ENCODE measurements around the gene ZNF296.

Gene ZNF296

GRCh38 chr19:45056831-45057230, 19.4 kb downstream of the ZNF296 start:
- H3K4me3 ChIP-seq, result no peak overlapping the region
- no peak overlapping the region for H3K27ac ChIP-seq
- peaks cover 74 to 100% (median 93%) of the 10 kb centered on the region in 11 experiments for H4K20me1 ChIP-seq
- H3K4me1 ChIP-seq, result peaks cover 0 to 8% (median 6%) of the 10 kb centered on the region in 10 experiments; a peak in 16 of 20 replicates
- peaks cover 99 to 100% (median 100%) of the 10 kb centered on the region in 11 experiments for H3K36me3 ChIP-seq
- no peak for TF ChIP-seq Cebpa-rat (IDR thresholded peaks at IDR 0.05)
- H3K9me3 ChIP-seq (replicated peaks in 1 of 11), result no peaks in the 10 kb centered on the region
- no peaks in the 10 kb centered on the region for H3K27me3 ChIP-seq
- peak overlapping the region in 2 of 11 experiments; percentile 4 to 22; a peak in 2 of 22 replicates for H3K9ac ChIP-seq
- no peak overlapping the region for H3K4me2 ChIP-seq

DNA sequence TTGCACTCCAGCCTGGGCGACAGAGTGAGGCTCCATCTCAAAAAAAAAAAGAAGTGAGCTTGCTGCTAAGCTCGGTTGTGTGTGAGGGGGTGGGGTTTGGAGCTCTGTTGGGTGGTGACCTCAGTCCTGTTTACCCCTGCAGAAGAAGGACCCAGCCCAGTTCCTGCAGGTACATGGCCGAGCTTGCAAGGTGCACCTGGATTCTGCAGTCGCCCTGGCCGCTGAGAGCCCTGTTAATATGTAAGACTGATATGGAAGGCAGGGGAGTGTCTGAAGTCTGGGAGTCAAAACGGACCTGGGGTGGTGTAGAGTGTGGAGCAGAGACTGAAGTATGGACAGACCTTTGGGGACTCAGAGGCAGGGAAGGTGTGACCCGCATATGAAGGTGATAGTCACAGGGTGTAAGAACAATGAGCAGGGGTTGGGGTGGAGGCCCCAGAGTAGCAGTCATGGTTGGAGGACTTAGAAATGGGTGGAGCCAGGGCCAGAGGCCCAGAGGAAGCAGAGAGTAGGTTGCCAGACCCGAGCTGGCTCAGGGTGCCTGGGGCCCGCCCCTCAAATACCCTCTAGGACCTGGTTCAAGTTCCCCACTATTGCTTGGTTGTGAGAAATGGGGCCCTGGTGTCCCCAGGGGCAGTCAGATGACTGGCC, 24.2 kb downstream of the ZNF296 start:
- no peak overlapping the region for H3K4me3 ChIP-seq
- peak overlapping the region in 5 of 11 experiments; percentile 4 to 30 (median 17); a peak in 4 of 22 replicates for H3K4me2 ChIP-seq
- peaks cover 88 to 100% (median 99%) of the 10 kb centered on the region in 11 experiments for H4K20me1 ChIP-seq
- H3K4me1 ChIP-seq, result peaks cover 14 to 46% (median 27%) of the 10 kb centered on the region in 10 experiments
- H3K9me3 ChIP-seq (replicated peaks in 1 of 11), result no peaks in the 10 kb centered on the region
- peak overlapping the region in 7 of 11 experiments; percentile 4 to 54 (median 10); a peak in 5 of 22 replicates for H3K9ac ChIP-seq
- H3K27ac ChIP-seq, result peak overlapping the region in 2 of 11 experiments; percentile 7 to 18; a peak in 1 of 22 replicates
- peaks cover 77 to 87% (median 83%) of the 10 kb centered on the region in 11 experiments for H3K36me3 ChIP-seq
- no peaks in the 10 kb centered on the region for H3K27me3 ChIP-seq
- no peak for TF ChIP-seq Cebpa-rat (IDR thresholded peaks at IDR 0.05)

- Histone ChIP-seq H3K4me3 (no peak overlapping the region), H3K27ac (peak overlapping the region in 3 of 11 experiments; percentile 74 to 79 (median 77); a peak in 4 of 22 replicates), H4K20me1 (peaks cover 88 to 100% (median 99%) of the 10 kb centered on the region in 11 experiments), H3K9me3 (replicated peaks in 1 of 11) (no peaks in the 10 kb centered on the region), H3K36me3 (peaks cover 77 to 87% (median 83%) of the 10 kb centered on the region in 11 experiments), H3K9ac (peak overlapping the region in 5 of 11 experiments; percentile 3 to 33 (median 30); a peak in 2 of 22 replicates), H3K4me1 (peaks cover 33 to 66% (median 46%) of the 10 kb centered on the region in 10 experiments), H3K4me2 (no peak overlapping the region), H3K27me3 (no peaks in the 10 kb centered on the region)
- no peak for TF ChIP-seq Cebpa-rat (IDR thresholded peaks at IDR 0.05)
Measured at GRCh38 chr19:45050036-45050435, 26.2 kb downstream of the ZNF296 start.

DNA sequence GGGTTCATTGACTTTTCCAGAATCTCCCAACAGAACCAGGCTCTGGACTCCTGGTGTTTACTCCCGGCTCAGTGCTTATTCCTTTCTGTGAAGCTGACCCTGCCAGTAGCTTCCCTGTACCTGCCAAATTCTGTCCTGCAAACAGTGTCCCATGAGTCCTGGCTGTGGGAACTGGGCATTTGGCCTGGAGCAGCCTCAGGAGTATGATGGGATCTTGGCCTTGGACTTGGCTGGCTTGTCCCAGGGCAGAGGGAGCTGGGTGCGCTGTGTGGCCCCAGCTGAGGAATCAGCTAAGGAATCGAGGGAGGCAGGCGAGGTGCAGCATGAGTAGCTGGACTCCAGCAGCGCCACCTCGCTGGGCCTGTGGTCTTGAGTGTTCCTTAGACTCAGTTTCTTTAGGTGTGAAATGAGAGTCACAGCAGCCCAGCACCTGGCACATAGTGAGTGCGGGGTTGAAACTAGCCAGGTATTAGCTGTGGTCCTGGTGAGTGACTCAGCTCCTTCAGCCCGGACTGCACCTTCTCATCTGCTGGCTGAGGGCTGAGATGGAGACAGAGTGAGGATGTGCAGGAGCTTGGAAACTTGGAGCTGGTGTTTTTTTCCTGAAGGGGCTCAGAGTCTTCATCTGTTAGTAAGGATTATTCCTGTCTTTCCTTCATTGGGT, 27.1 kb downstream of the ZNF296 start:
- peaks cover 77 to 87% (median 83%) of the 10 kb centered on the region in 11 experiments for H3K36me3 ChIP-seq
- peaks cover 33 to 74% (median 47%) of the 10 kb centered on the region in 10 experiments for H3K4me1 ChIP-seq
- H3K4me2 ChIP-seq, result no peak overlapping the region
- H3K9ac ChIP-seq, result peak overlapping the region in 7 of 11 experiments; percentile 3 to 31 (median 24); a peak in 6 of 22 replicates
- H3K9me3 ChIP-seq (replicated peaks in 1 of 11), result no peaks in the 10 kb centered on the region
- no peak for TF ChIP-seq Cebpa-rat (IDR thresholded peaks at IDR 0.05)
- peaks cover 88 to 100% (median 99%) of the 10 kb centered on the region in 11 experiments for H4K20me1 ChIP-seq
- peak overlapping the region in 5 of 11 experiments; percentile 44 to 79 (median 74); a peak in 10 of 22 replicates for H3K27ac ChIP-seq
- H3K27me3 ChIP-seq, result no peaks in the 10 kb centered on the region
- H3K4me3 ChIP-seq, result no peak overlapping the region

DNA sequence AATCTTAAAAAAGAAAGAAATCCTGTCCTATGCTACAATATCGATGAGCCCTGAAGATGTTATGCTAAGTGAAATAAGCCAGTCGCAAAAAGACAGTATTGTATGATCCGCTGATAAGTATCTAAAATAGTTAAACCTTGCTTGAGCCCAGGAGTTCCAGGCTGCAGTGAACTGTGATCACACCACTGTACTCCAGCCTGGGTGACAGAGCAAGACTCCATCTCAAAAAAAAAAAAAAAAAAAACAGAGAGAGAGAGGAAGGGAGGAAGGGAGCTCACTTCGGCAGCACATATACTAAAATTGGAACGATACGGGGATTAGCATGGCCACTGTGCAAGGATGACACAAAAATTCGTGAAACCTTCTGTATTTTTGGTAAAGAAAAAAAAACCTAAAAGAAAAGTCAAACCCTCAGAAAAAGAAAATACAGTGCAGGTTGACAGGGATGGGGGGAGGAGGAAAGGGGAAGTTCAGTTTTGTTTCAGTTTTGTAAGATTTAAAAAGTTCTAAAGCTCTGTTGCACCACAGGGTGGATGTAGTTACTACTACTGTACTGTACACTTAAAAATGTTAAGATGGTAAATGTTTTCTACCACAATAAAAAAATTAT, 29.0 kb downstream of the ZNF296 start:
- peak overlapping the region in 10 of 11 experiments; percentile 56 to 79 (median 69); a peak in 21 of 22 replicates for H3K27ac ChIP-seq
- H3K4me1 ChIP-seq, result peaks cover 31 to 84% (median 46%) of the 10 kb centered on the region in 10 experiments
- H3K27me3 ChIP-seq, result no peaks in the 10 kb centered on the region
- H3K4me3 ChIP-seq, result peak overlapping the region in 5 of 10 experiments; percentile 14 to 42 (median 25); a peak in 7 of 20 replicates
- 0 out of 22 replicates have a peak, but pooled peaks of 1 of the 11 experiments have one; percentile 47 for TF ChIP-seq Cebpa-rat (IDR thresholded peaks at IDR 0.05)
- H3K9ac ChIP-seq, result peak overlapping the region; percentile 32 to 64 (median 59); a peak in 21 of 22 replicates
- no peaks in the 10 kb centered on the region for H3K9me3 ChIP-seq (replicated peaks in 1 of 11)
- H4K20me1 ChIP-seq, result peaks cover 86 to 100% (median 99%) of the 10 kb centered on the region in 11 experiments
- peak overlapping the region; percentile 52 to 89 (median 75) for H3K4me2 ChIP-seq
- peaks cover 77 to 87% (median 83%) of the 10 kb centered on the region in 11 experiments for H3K36me3 ChIP-seq

DNA sequence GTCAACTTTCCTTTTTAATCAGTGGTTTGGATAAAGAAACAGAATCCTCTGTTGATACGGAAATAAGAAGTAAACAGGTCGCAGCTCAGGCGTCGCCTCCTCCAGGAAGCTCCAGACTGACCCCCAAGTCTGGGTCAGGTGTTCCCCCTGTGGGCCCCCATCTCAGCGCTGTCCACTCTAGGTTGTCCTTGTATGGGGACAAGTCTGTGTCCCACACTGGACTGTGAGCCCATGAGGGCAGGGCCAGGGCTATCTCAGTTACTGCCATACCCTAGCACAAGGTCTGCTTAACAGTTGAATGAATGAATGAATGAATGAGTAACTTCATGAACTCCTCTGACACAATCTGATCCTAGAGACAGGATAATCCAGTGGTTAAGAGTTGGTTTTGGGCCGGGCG, 29.9 kb downstream of the ZNF296 start:
- Histone ChIP-seq H3K27me3 (no peaks in the 10 kb centered on the region), H3K9me3 (replicated peaks in 1 of 11) (no peaks in the 10 kb centered on the region), H4K20me1 (peaks cover 86 to 100% (median 99%) of the 10 kb centered on the region in 11 experiments), H3K4me2 (peak overlapping the region; percentile 52 to 89 (median 75)), H3K36me3 (peaks cover 78 to 87% (median 83%) of the 10 kb centered on the region in 11 experiments), H3K9ac (peak overlapping the region; percentile 32 to 64 (median 59); a peak in 21 of 22 replicates), H3K4me1 (peaks cover 22 to 84% (median 50%) of the 10 kb centered on the region in 10 experiments), H3K4me3 (no peak overlapping the region), H3K27ac (peak overlapping the region in 10 of 11 experiments; percentile 22 to 79 (median 69); a peak in 19 of 22 replicates)
- TF ChIP-seq Cebpa-rat (IDR thresholded peaks at IDR 0.05), result no peak

GRCh38 chr19:45045671-45046353, 30.5 kb downstream of the ZNF296 start:
- Histone ChIP-seq H3K9me3 (replicated peaks in 1 of 11) (no peaks in the 10 kb centered on the region), H4K20me1 (peaks cover 86 to 100% (median 99%) of the 10 kb centered on the region in 11 experiments), H3K4me2 (peak overlapping the region; percentile 52 to 89 (median 75); a peak in 20 of 22 replicates), H3K9ac (peak overlapping the region; percentile 32 to 64 (median 59); a peak in 19 of 22 replicates), H3K27ac (peak overlapping the region in 10 of 11 experiments; percentile 22 to 79 (median 69); a peak in 18 of 22 replicates), H3K27me3 (no peaks in the 10 kb centered on the region), H3K36me3 (peaks cover 78 to 87% (median 83%) of the 10 kb centered on the region in 11 experiments), H3K4me1 (peaks cover 24 to 84% (median 51%) of the 10 kb centered on the region in 10 experiments), H3K4me3 (no peak overlapping the region)
- no peak for TF ChIP-seq Cebpa-rat (IDR thresholded peaks at IDR 0.05)

DNA sequence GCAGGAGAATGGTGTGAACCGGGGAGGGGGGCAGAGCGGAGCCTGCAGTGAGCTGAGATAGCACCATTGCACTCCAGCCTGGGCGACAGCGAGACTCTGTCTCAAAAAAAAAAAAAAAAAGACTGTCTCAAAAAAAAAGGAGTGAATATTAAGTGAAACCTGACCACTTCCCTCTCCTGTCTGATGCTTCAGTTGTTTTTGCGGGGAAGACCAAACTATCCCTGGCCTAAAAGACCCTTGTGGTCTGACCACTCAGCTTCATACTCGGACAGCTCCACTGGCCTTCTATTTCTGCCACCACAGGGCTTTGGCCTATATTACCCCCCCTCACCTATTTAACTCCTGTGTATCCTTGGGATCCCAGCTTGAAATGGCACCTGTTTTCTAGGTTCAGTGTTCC, 35.2 kb downstream of the ZNF296 start:
- Histone ChIP-seq H3K4me2 (peak overlapping the region; percentile 83 to 100 (median 98); a peak in 20 of 22 replicates), H4K20me1 (peaks cover 66 to 71% (median 70%) of the 10 kb centered on the region in 11 experiments), H3K9ac (peak overlapping the region; percentile 90 to 99 (median 97); a peak in 16 of 22 replicates), H3K4me3 (peak overlapping the region in 6 of 10 experiments; percentile 81 to 98 (median 87); a peak in 7 of 20 replicates), H3K27me3 (no peaks in the 10 kb centered on the region), H3K4me1 (peaks cover 27 to 68% (median 45%) of the 10 kb centered on the region in 10 experiments), H3K27ac (peak overlapping the region in 5 of 11 experiments; percentile 0 to 99 (median 98); a peak in 8 of 22 replicates), H3K9me3 (replicated peaks in 1 of 11) (no peaks in the 10 kb centered on the region), H3K36me3 (peaks cover 62 to 85% (median 78%) of the 10 kb centered on the region in 11 experiments)
- no peak for TF ChIP-seq Cebpa-rat (IDR thresholded peaks at IDR 0.05)
